Measurements from ENCODE around the gene NME8. TPM values are rescaled to one million over a fixed set of nuclear protein-coding genes. Genes with fewer than 3 reads are reported as not detected.
"Not testable (repeated sequence)": the region's sequence is repeated elsewhere in the genome, so short reads cannot be mapped to it uniquely, and the experiment has no call there.

Gene NME8
- not detected in 2 replicates for total RNA-seq

DNA sequence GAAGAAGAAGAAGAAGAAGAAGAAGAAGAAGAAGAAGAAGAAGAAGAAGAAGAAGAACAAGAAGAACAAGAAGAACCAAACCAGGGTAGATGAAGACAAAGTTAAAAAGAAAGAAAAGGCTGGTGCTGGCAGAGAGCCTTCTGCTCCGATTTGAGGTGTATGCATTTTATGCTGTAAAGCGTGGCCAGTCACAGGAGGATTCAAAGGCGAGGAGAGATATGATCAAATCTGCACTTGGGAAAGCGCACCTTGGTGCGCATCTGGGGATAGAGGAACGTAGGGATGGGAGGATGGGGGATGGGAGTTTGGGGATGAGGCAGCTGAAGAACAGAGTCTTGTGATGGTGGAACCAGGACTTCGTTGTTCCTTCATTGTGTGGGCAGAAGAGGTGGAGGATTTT is at the start of gene NME8:
NME8 (plus strand) TSS at position 301 of the 400 bp plus-strand sequence. CDS start 1,670 bp downstream, outside the sequence.
- intact Hi-C loops (cut with micrococcal nuclease): no loop called here
- no peak for DNase-seq (ENCODE audit: low spot score)
- Mint-ChIP-seq H3K27me3 (ENCODE audit: insufficient read depth) (peaks cover 2% of the 10 kb centered on the region), H3K4me3 (no peak within 1 kb of the TSS), H3K4me1 (ENCODE audit: low read depth) (no peaks in the 10 kb centered on the region), H3K36me3 (ENCODE audit: low read depth) (no peaks in the 10 kb centered on the region), H3K9me3 (no peaks in the 10 kb centered on the region), H3K27ac (no peak within 1 kb of the TSS)

- H3K4me1 Mint-ChIP-seq (ENCODE audit: low read depth): no peaks in the 10 kb centered on the region
- no peaks in the 10 kb centered on the region for H3K36me3 Mint-ChIP-seq (ENCODE audit: low read depth)
- H3K27ac Mint-ChIP-seq: no peak overlapping the region
- peaks cover 14% of the 10 kb centered on the region for H3K27me3 Mint-ChIP-seq (ENCODE audit: insufficient read depth)
- DNase-seq (ENCODE audit: low spot score): no peak
- H3K4me3 Mint-ChIP-seq: no peak overlapping the region
- H3K9me3 Mint-ChIP-seq: no peaks in the 10 kb centered on the region
- intact Hi-C loops (cut with micrococcal nuclease): no loop called here
These were observed 42.2 kb upstream of the NME8 start for GRCh38 chr7:37806152-37806551.

GRCh38 chr7:37812161-37812580 is 36.2 kb upstream of the NME8 start:
- H3K27me3 Mint-ChIP-seq (ENCODE audit: insufficient read depth); H3K4me1 Mint-ChIP-seq (ENCODE audit: low read depth); H3K4me3 Mint-ChIP-seq; H3K27ac Mint-ChIP-seq; H3K36me3 Mint-ChIP-seq (ENCODE audit: low read depth); DNase-seq (ENCODE audit: low spot score); intact Hi-C loops (cut with micrococcal nuclease); H3K9me3 Mint-ChIP-seq: not testable (repeated sequence)

- H3K4me3 Mint-ChIP-seq: no peak overlapping the region
- no peak overlapping the region for H3K27ac Mint-ChIP-seq
- H3K27me3 Mint-ChIP-seq (ENCODE audit: insufficient read depth): peaks cover 5% of the 10 kb centered on the region
- H3K36me3 Mint-ChIP-seq (ENCODE audit: low read depth): no peaks in the 10 kb centered on the region
- DNase-seq (ENCODE audit: low spot score): no peak
- H3K4me1 Mint-ChIP-seq (ENCODE audit: low read depth): no peaks in the 10 kb centered on the region
- no peaks in the 10 kb centered on the region for H3K9me3 Mint-ChIP-seq
- intact Hi-C loops (cut with micrococcal nuclease): no loop called here
These were observed 32.6 kb upstream of the NME8 start for GRCh38 chr7:37815671-37816371.

DNA sequence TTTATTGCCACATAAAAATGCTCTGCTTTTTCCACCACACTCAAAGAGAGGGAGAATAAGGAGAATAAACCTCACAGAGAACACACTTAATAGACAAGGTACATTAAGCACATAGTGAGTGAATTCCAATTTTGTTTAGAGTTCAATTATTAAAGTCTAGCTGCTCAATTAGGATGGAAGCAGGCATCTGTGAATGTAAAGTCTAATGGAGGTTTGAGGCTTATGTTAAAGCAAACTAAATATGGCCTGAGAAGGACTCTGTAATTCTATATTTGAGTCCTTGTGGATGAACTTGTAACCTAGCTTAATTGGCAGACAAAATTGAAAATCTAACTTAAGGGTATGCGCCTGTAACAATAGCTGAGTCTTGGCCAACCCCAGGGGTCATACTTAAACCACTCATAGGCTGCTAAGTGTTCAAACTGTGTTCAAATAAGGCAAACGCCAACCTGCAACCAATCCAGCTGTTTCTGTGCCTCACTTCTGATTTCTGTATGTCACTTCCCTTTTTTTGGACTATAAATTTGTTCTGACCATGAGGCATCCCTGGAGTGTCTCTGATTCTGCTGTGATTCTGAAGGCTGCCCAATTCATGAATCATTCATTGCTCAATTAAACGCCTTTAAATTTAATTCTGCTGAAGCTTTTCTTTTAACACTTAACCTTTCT is 31.3 kb upstream of the NME8 start:
- intact Hi-C loops (cut with micrococcal nuclease): no loop called here
- H3K9me3 Mint-ChIP-seq: no peaks in the 10 kb centered on the region
- H3K27ac Mint-ChIP-seq: no peak overlapping the region

DNA sequence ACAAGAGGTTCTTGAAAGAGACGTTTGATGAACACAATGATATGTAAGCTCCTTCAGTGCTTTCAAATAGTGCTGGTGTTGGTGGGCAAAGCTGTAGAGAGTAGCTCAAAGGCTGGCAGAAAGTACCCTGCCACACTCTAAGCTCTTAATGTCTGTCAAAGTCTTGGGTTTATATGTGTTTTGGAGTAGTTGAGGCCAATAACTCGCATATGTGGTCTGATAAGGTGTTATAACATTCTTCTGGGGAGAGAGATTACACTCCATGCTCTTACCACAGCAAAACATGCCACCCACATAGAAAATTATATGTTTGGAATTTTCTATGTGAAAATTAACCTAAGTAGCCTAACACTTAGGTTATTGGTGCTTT is 30.8 kb upstream of the NME8 start:
- no peaks in the 10 kb centered on the region for H3K4me1 Mint-ChIP-seq (ENCODE audit: low read depth)
- DNase-seq (ENCODE audit: low spot score): no peak
- intact Hi-C loops (cut with micrococcal nuclease): no loop called here
- H3K27ac Mint-ChIP-seq: no peak overlapping the region
- peaks cover 3% of the 10 kb centered on the region for H3K27me3 Mint-ChIP-seq (ENCODE audit: insufficient read depth)
- H3K36me3 Mint-ChIP-seq (ENCODE audit: low read depth): no peaks in the 10 kb centered on the region
- no peaks in the 10 kb centered on the region for H3K9me3 Mint-ChIP-seq
- no peak overlapping the region for H3K4me3 Mint-ChIP-seq

More for the DNA sequence above, 31.3 kb upstream of the NME8 start:
- DNase-seq (ENCODE audit: low spot score): no peak
- Mint-ChIP-seq H3K27me3 (ENCODE audit: insufficient read depth) (no peaks in the 10 kb centered on the region), H3K4me1 (ENCODE audit: low read depth) (no peaks in the 10 kb centered on the region), H3K36me3 (ENCODE audit: low read depth) (no peaks in the 10 kb centered on the region), H3K4me3 (no peak overlapping the region)

- Mint-ChIP-seq H3K27ac (no peak overlapping the region), H3K4me1 (ENCODE audit: low read depth) (no peaks in the 10 kb centered on the region), H3K4me3 (no peak overlapping the region), H3K36me3 (ENCODE audit: low read depth) (no peaks in the 10 kb centered on the region), H3K9me3 (no peaks in the 10 kb centered on the region), H3K27me3 (ENCODE audit: insufficient read depth) (peaks cover 6% of the 10 kb centered on the region)
- DNase-seq (ENCODE audit: low spot score): no peak
- intact Hi-C loops (cut with micrococcal nuclease): no loop called here
These were observed 30.2 kb upstream of the NME8 start for GRCh38 chr7:37817996-37818720.

- no peaks in the 10 kb centered on the region for H3K9me3 Mint-ChIP-seq
- H3K36me3 Mint-ChIP-seq (ENCODE audit: low read depth): no peaks in the 10 kb centered on the region
- H3K27me3 Mint-ChIP-seq (ENCODE audit: insufficient read depth): peaks cover 6% of the 10 kb centered on the region
- H3K27ac Mint-ChIP-seq: no peak overlapping the region
- DNase-seq (ENCODE audit: low spot score): no peak
- H3K4me3 Mint-ChIP-seq: no peak overlapping the region
- intact Hi-C loops (cut with micrococcal nuclease): no loop called here
- peaks cover 9% of the 10 kb centered on the region for H3K4me1 Mint-ChIP-seq (ENCODE audit: low read depth)
These were observed 27.5 kb upstream of the NME8 start for GRCh38 chr7:37820708-37821468.

DNA sequence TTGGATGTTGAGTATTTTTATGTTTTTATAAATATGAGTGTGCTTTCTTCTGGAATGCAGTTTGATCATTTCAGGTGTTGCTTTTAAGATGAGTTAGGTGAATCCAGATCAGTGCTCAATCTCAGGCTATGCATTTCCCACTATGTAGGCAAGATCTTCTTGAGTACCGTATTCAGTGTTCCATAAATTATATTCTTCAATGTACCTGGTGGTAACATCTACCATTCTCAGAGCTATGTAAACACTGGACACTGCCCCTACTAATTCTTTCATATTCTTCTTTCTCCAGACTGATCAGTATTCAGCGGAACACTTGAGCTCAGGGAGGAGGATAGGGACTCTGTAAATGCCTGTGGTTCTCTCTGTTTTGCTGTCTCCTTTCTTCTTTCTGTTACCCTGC is 25.5 kb upstream of the NME8 start:
- no peak for DNase-seq (ENCODE audit: low spot score)
- no peaks in the 10 kb centered on the region for H3K36me3 Mint-ChIP-seq (ENCODE audit: low read depth)
- intact Hi-C loops (cut with micrococcal nuclease): no loop called here
- H3K4me3 Mint-ChIP-seq: no peak overlapping the region
- no peak overlapping the region for H3K27ac Mint-ChIP-seq
- peaks cover 10% of the 10 kb centered on the region for H3K27me3 Mint-ChIP-seq (ENCODE audit: insufficient read depth)
- peaks cover 18% of the 10 kb centered on the region for H3K4me1 Mint-ChIP-seq (ENCODE audit: low read depth)
- no peaks in the 10 kb centered on the region for H3K9me3 Mint-ChIP-seq

- Mint-ChIP-seq H3K27ac (no peak overlapping the region), H3K9me3 (no peaks in the 10 kb centered on the region), H3K4me3 (no peak overlapping the region), H3K36me3 (ENCODE audit: low read depth) (no peaks in the 10 kb centered on the region), H3K27me3 (ENCODE audit: insufficient read depth) (peaks cover 10% of the 10 kb centered on the region), H3K4me1 (ENCODE audit: low read depth) (peaks cover 18% of the 10 kb centered on the region)
- no peak for DNase-seq (ENCODE audit: low spot score)
- intact Hi-C loops (cut with micrococcal nuclease): no loop called here
These were observed 24.8 kb upstream of the NME8 start for GRCh38 chr7:37823557-37823956.

DNA sequence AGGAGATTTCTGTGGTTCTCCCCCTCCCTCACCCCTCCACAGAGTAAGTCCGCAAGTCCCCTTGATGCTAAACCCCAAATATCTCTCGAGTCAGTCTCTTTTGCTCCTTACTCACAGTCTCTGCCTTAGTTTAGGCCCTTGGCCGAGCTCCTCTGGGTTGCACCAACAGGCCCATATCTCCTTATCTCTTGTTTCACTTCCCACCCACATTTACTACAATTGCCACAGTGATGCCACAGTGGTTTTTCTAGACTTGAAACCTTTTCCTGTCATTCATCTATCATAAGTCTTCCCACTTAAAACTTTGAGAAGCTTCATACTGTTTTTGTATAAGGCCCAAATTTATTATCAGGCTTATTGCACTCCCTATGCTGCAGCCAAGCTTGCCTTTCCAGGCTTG is 23.4 kb upstream of the NME8 start:
- Mint-ChIP-seq H3K9me3 (no peaks in the 10 kb centered on the region), H3K27ac (no peak overlapping the region), H3K27me3 (ENCODE audit: insufficient read depth) (peaks cover 10% of the 10 kb centered on the region), H3K4me3 (no peak overlapping the region), H3K4me1 (ENCODE audit: low read depth) (peaks cover 18% of the 10 kb centered on the region), H3K36me3 (ENCODE audit: low read depth) (no peaks in the 10 kb centered on the region)
- intact Hi-C loops (cut with micrococcal nuclease): loop anchor here (5.0 kb wide), 1 partner anchor 98 kb away; no protein-coding TSS in a partner anchor
- DNase-seq (ENCODE audit: low spot score): no peak

GRCh38 chr7:37826825-37827224 is 21.6 kb upstream of the NME8 start:
- peaks cover 18% of the 10 kb centered on the region for H3K4me1 Mint-ChIP-seq (ENCODE audit: low read depth)
- no peaks in the 10 kb centered on the region for H3K36me3 Mint-ChIP-seq (ENCODE audit: low read depth)
- intact Hi-C loops (cut with micrococcal nuclease): loop anchor here (5.0 kb wide), 1 partner anchor 100 kb away; no protein-coding TSS in a partner anchor
- DNase-seq (ENCODE audit: low spot score): no peak
- H3K27me3 Mint-ChIP-seq (ENCODE audit: insufficient read depth): peaks cover 12% of the 10 kb centered on the region
- H3K27ac Mint-ChIP-seq: no peak overlapping the region
- H3K9me3 Mint-ChIP-seq: no peaks in the 10 kb centered on the region
- no peak overlapping the region for H3K4me3 Mint-ChIP-seq

Data from activated T-helper 1 cell treated with anti-CD3 and anti-CD28 coated beads, Interleukin-12 subunit alpha, Interleukin-12 subunit beta, Interleukin-2, Interleukin-4 antibody, amounts not matched to agents 30 ng/mL and 10 ng/mL and 1 ng/mL, durations not matched to agents 14 hours and 24 hours and 36 hours (primary cell).